Neural progenitor cell (in vitro differentiated cells): ENCODE measurements around the gene JAZF1.

Experiments
- CTCF ChIP-seq: fragments of 200-600 bp; sonication (generic); IDR thresholded peaks from 2 replicates; pipeline ENCODE4 v1.5.1; 2017; ENCODE audit warnings: antibody characterized with exemption, mild to moderate bottlenecking
- EZH2phosphoT487 ChIP-seq: fragments of 200-600 bp; sonication (generic); IDR thresholded peaks from 2 replicates; pipeline ENCODE4 v1.6.1; 2017; ENCODE audit warnings: antibody characterized with exemption

GRCh38 chr7:27784399-27785053 lies 396.1 kb downstream of the JAZF1 start:
- TF ChIP-seq CTCF (peak; percentile 75), EZH2phosphoT487 (no peak)
